HEK293 (cell line): ENCODE results near the gene MMP14.

Experiments
- ZNF311 ChIP-seq: fragments of 450-650 bp; formaldehyde crosslinking; IDR thresholded peaks from 2 replicates; pipeline ENCODE4 v1.5.1; 2017; ENCODE audit warnings: missing biosample characterization, missing genetic modification characterization, borderline replicate concordance
- TF ChIP-seq, protein P1 (sequence below): fragments of 450-650 bp; formaldehyde crosslinking; IDR thresholded peaks from 2 replicates; pipeline ENCODE4 v1.5.1; 2016; ENCODE audit warnings: missing biosample characterization, missing genetic modification characterization
- TF ChIP-seq, protein P2 (sequence below): fragments of 450-650 bp; formaldehyde crosslinking; IDR thresholded peaks from 2 replicates; pipeline ENCODE4 v1.5.1; 2017; ENCODE audit warnings: missing biosample characterization, missing genetic modification characterization

DNA sequence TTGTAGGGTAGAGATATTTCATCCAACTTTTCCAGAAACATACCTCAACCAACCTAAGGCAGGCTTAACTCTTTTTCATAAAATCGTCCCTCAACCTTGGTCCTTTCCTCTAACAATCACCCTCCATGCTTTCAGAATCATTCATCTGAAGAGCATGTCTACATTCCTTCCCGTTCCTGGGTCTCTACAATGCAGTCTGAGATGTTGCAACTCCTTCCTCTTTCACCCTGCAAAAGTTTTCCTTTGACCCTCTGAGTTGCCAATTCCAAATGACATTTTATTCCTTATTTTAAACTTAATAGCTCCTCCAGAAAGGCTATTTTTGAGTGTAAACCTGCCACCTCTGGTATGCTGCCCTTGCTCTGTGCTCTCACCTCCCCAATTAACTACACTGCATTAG, 37.9 kb upstream of the MMP14 start:
- TF ChIP-seq, protein P1, sequence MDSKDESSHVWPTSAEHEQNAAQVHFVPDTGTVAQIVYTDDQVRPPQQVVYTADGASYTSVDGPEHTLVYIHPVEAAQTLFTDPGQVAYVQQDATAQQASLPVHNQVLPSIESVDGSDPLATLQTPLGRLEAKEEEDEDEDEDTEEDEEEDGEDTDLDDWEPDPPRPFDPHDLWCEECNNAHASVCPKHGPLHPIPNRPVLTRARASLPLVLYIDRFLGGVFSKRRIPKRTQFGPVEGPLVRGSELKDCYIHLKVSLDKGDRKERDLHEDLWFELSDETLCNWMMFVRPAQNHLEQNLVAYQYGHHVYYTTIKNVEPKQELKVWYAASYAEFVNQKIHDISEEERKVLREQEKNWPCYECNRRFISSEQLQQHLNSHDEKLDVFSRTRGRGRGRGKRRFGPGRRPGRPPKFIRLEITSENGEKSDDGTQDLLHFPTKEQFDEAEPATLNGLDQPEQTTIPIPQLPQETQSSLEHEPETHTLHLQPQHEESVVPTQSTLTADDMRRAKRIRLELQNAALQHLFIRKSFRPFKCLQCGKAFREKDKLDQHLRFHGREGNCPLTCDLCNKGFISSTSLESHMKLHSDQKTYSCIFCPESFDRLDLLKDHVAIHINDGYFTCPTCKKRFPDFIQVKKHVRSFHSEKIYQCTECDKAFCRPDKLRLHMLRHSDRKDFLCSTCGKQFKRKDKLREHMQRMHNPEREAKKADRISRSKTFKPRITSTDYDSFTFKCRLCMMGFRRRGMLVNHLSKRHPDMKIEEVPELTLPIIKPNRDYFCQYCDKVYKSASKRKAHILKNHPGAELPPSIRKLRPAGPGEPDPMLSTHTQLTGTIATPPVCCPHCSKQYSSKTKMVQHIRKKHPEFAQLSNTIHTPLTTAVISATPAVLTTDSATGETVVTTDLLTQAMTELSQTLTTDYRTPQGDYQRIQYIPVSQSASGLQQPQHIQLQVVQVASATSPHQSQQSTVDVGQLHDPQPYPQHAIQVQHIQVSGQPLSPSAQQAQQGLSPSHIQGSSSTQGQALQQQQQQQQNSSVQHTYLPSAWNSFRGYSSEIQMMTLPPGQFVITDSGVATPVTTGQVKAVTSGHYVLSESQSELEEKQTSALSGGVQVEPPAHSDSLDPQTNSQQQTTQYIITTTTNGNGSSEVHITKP, result no peak
- TF ChIP-seq, protein P2, sequence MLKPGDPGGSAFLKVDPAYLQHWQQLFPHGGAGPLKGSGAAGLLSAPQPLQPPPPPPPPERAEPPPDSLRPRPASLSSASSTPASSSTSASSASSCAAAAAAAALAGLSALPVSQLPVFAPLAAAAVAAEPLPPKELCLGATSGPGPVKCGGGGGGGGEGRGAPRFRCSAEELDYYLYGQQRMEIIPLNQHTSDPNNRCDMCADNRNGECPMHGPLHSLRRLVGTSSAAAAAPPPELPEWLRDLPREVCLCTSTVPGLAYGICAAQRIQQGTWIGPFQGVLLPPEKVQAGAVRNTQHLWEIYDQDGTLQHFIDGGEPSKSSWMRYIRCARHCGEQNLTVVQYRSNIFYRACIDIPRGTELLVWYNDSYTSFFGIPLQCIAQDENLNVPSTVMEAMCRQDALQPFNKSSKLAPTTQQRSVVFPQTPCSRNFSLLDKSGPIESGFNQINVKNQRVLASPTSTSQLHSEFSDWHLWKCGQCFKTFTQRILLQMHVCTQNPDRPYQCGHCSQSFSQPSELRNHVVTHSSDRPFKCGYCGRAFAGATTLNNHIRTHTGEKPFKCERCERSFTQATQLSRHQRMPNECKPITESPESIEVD, result no peak
- TF ChIP-seq ZNF311 (tag by site-specific recombination), result no peak
